Activated CD8-positive, alpha-beta T cell treated with anti-CD3 and anti-CD28 coated beads, Interleukin-2, amount 10 ng/mL, durations not matched to agents 7 days and 5 days (primary cell): ENCODE measurements around the gene COL4A4. TPM values are rescaled to one million over a fixed set of nuclear protein-coding genes. Genes with fewer than 3 reads are reported as not detected.
A peak's percentile ranks its signal among the peaks of the same experiment; 100 is the strongest.

Source experiments
- ATAC-seq: fragments of 150-1000 bp; cut with Tn5 transposase; one replicate; pipeline ENCODE4 v1.10.0; 2021; ENCODE audit warnings: moderate library complexity
- CTCF ChIA-PET: fragments of 350-600 bp; sonication (Branson Sonifier 250); formaldehyde crosslinking; loops from one replicate; lab custom pipeline; 2021; ENCODE audit warnings: antibody characterized with exemption; lab: Charles Lee
- POLR2A ChIA-PET: fragments of 350-600 bp; sonication (Branson Sonifier 250); formaldehyde crosslinking; loops from one replicate; lab custom pipeline; 2021; ENCODE audit warnings: antibody characterized with exemption; lab: Charles Lee
- DNase-seq: peaks from one replicate; pipeline ENCODE4 v3.0.0-alpha.2; 2020
- H3K27ac Mint-ChIP-seq: one replicate; pipeline ENCODE4 v1.8.0; 2021; ENCODE audit warnings: mild to moderate bottlenecking, mixed read lengths
- H3K27me3 Mint-ChIP-seq: one replicate; pipeline ENCODE4 v1.8.0; 2021; ENCODE audit warnings: low read depth, mixed read lengths
- H3K36me3 Mint-ChIP-seq: one replicate; pipeline ENCODE4 v1.8.0; 2021; ENCODE audit warnings: low read depth, mixed read lengths
- H3K4me1 Mint-ChIP-seq: one replicate; pipeline ENCODE4 v1.8.0; 2021; ENCODE audit warnings: low read depth, mixed read lengths
- H3K4me3 Mint-ChIP-seq: one replicate; pipeline ENCODE4 v1.8.0; 2021; ENCODE audit warnings: mild to moderate bottlenecking, mixed read lengths
- H3K9me3 Mint-ChIP-seq: one replicate; pipeline ENCODE4 v1.8.0; 2022; ENCODE audit warnings: mixed read lengths; ENCODE audit not compliant: insufficient read depth
- total RNA-seq, 2 experiments: library from RNA; stranded (reverse); gene quantifications; one replicate each; pipeline ENCODE4 v1.2.3, GENCODE V29; 2021

COL4A4 gene
- total RNA-seq, 2 experiments from 2014 or later = not detected

- no peak for ATAC-seq
- Mint-ChIP-seq H3K36me3 (no peaks in the 10 kb centered on the region), H3K27ac (no peak overlapping the region), H3K4me1 (no peaks in the 10 kb centered on the region), H3K9me3 (no peaks in the 10 kb centered on the region), H3K27me3 (peaks cover 10% of the 10 kb centered on the region), H3K4me3 (no peak overlapping the region)
- DNase-seq = no peak
- ChIA-PET CTCF (interaction anchor here (2.1 kb wide), 1 partner anchor 633 kb away, joined by 12 read pairs; no protein-coding TSS in a partner anchor), POLR2A (no interaction called here)
Observed at GRCh38 chr2:227132986-227133385, 31.0 kb downstream of the COL4A4 start.

GRCh38 chr2:227130636-227131035, 33.4 kb downstream of the COL4A4 start:
- H3K4me3 Mint-ChIP-seq = no peak overlapping the region
- CTCF ChIA-PET = interaction anchor here (1.1 to 1.7 kb wide), 2 partner anchors 108 to 635 kb away, joined by 4 to 11 read pairs; no protein-coding TSS in a partner anchor

GRCh38 chr2:227127201-227127600, 36.8 kb downstream of the COL4A4 start:
- ChIA-PET POLR2A (no interaction called here), CTCF (interaction anchor here (3.0 kb wide), 1 partner anchor 111 kb away, joined by 16 read pairs; no protein-coding TSS in a partner anchor)
- no peak for ATAC-seq
- H3K4me3 Mint-ChIP-seq = no peak overlapping the region
- no peak overlapping the region for H3K27ac Mint-ChIP-seq
- no peaks in the 10 kb centered on the region for H3K9me3 Mint-ChIP-seq
- no peaks in the 10 kb centered on the region for H3K36me3 Mint-ChIP-seq
- no peak for DNase-seq
- H3K4me1 Mint-ChIP-seq = no peaks in the 10 kb centered on the region
- H3K27me3 Mint-ChIP-seq = peaks cover 18% of the 10 kb centered on the region

More at GRCh38 chr2:227130636-227131035, 33.4 kb downstream of the COL4A4 start:
- DNase-seq = no peak
- Mint-ChIP-seq H3K27me3 (peaks cover 14% of the 10 kb centered on the region), H3K27ac (no peak overlapping the region), H3K9me3 (no peaks in the 10 kb centered on the region), H3K4me1 (no peaks in the 10 kb centered on the region), H3K36me3 (no peaks in the 10 kb centered on the region)
- POLR2A ChIA-PET = no interaction called here
- no peak for ATAC-seq

DNA sequence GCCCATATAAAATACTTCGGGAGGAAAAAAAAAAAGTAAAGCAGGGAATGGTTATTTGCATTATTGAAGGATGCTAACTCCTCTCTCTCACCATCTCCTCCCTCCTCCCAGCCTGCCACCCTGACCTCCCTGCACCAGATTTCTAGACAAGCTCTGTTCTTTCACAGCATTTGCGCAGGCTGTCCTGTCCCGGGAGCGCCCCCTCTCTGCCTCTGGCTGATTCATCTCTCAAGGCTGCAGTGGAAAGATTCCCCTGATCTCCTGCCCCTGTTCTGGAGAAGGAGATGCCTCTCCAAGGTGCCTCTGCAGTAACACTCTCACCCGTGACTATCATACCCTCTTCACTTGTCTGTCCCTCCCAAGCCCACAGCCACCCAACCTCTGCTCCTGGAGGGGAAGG, 38.5 kb downstream of the COL4A4 start:
- Mint-ChIP-seq H3K27ac (no peak overlapping the region), H3K4me3 (no peak overlapping the region), H3K36me3 (no peaks in the 10 kb centered on the region), H3K9me3 (no peaks in the 10 kb centered on the region), H3K4me1 (no peaks in the 10 kb centered on the region), H3K27me3 (peaks cover 18% of the 10 kb centered on the region)
- ChIA-PET POLR2A (no interaction called here), CTCF (no interaction called here)
- ATAC-seq (no peak), DNase-seq (no peak)

DNA sequence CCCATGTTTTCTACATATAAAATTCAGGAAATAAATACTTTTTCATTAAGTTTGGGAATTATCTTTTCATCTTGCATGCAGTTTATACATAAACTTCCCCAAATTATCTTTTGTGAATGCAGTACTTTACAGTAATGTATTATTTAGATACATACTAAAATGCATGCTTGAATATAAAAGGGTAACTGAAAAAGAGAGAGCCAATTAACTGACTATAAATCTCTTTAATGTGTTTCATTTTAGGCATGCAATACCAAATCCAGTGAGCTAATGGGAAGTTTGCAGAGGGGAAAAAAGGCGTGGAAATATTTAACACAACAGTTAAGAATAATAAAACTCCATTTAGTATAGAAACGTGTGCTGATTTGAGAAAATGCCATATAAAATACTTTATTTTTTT, 39.2 kb downstream of the COL4A4 start:
- DNase-seq (no peak), ATAC-seq (no peak)
- Mint-ChIP-seq H3K27ac (no peak overlapping the region), H3K27me3 (peaks cover 18% of the 10 kb centered on the region), H3K9me3 (no peaks in the 10 kb centered on the region), H3K36me3 (no peaks in the 10 kb centered on the region), H3K4me1 (no peaks in the 10 kb centered on the region), H3K4me3 (no peak overlapping the region)
- CTCF ChIA-PET = no interaction called here
- POLR2A ChIA-PET = no interaction called here

DNA sequence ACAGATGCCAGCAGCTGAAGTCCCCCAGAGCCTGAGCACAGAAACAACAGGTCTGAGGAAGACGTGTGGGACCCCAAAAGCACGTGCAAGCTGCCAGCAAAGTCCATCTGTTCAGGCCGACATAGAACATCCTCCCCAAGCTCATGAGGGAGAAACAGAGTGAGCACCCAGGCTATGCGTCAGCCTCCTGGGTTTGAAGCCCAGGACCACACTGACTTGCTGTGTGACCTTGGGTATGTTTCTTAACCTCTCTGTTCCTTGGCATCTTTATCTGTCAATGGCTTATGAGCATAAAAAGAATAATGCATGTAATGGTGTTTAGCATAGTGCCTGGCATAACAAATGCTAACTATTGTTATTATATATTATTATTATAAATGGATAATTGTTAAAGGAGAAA, 40.3 kb downstream of the COL4A4 start:
- no peak for DNase-seq
- H3K36me3 Mint-ChIP-seq = no peaks in the 10 kb centered on the region
- no peaks in the 10 kb centered on the region for H3K9me3 Mint-ChIP-seq
- no peak overlapping the region for H3K4me3 Mint-ChIP-seq
- POLR2A ChIA-PET = no interaction called here
- peaks cover 13% of the 10 kb centered on the region for H3K27me3 Mint-ChIP-seq
- no peak for ATAC-seq
- H3K27ac Mint-ChIP-seq = no peak overlapping the region
- CTCF ChIA-PET = no interaction called here
- H3K4me1 Mint-ChIP-seq = no peaks in the 10 kb centered on the region

DNA sequence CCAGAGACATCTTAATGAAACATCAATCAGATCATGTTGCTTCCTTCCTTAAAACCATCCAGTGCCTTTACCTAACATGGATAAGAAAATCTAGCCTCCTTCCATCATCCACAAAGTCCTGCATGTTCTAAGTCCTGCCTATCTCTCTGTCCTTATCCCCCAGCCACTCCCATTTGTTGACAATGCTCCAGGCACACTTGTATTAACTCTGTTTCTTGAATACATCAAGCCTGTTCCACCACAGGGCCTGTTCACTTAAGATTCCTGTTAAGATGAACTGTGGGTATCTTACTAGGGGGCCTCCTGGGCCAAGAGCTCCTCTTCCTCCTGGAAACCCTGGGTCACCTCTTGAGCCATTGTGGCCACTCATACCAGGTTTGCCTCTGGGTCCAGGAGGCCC, 45.7 kb downstream of the COL4A4 start:
- H3K36me3 Mint-ChIP-seq = no peaks in the 10 kb centered on the region
- no peak for ATAC-seq
- POLR2A ChIA-PET = no interaction called here
- peaks cover 16% of the 10 kb centered on the region for H3K27me3 Mint-ChIP-seq
- no peak overlapping the region for H3K4me3 Mint-ChIP-seq
- no peaks in the 10 kb centered on the region for H3K4me1 Mint-ChIP-seq
- DNase-seq = no peak
- H3K9me3 Mint-ChIP-seq = no peaks in the 10 kb centered on the region
- CTCF ChIA-PET = interaction anchor here (1.1 kb wide), 1 partner anchor 10 kb away, joined by 3 read pairs; no protein-coding TSS in a partner anchor
- H3K27ac Mint-ChIP-seq = no peak overlapping the region

GRCh38 chr2:227117852-227118251, 46.2 kb downstream of the COL4A4 start:
- no peaks in the 10 kb centered on the region for H3K4me1 Mint-ChIP-seq
- peaks cover 16% of the 10 kb centered on the region for H3K27me3 Mint-ChIP-seq
- H3K4me3 Mint-ChIP-seq = no peak overlapping the region
- POLR2A ChIA-PET = no interaction called here
- H3K9me3 Mint-ChIP-seq = no peaks in the 10 kb centered on the region
- ATAC-seq = no peak
- CTCF ChIA-PET = interaction anchor here (1.1 kb wide), 1 partner anchor 11 kb away, joined by 3 read pairs; no protein-coding TSS in a partner anchor
- no peaks in the 10 kb centered on the region for H3K36me3 Mint-ChIP-seq
- no peak overlapping the region for H3K27ac Mint-ChIP-seq
- DNase-seq = no peak

GRCh38 chr2:227117027-227117426, 47.0 kb downstream of the COL4A4 start:
- peaks cover 18% of the 10 kb centered on the region for H3K27me3 Mint-ChIP-seq
- CTCF ChIA-PET = no interaction called here
- no peak for DNase-seq
- H3K27ac Mint-ChIP-seq = no peak overlapping the region
- no peak for ATAC-seq
- no peaks in the 10 kb centered on the region for H3K4me1 Mint-ChIP-seq
- H3K4me3 Mint-ChIP-seq = no peak overlapping the region
- H3K9me3 Mint-ChIP-seq = no peaks in the 10 kb centered on the region
- POLR2A ChIA-PET = no interaction called here
- no peaks in the 10 kb centered on the region for H3K36me3 Mint-ChIP-seq

GRCh38 chr2:227115761-227116160, 48.2 kb downstream of the COL4A4 start:
- ChIA-PET POLR2A (no interaction called here), CTCF (no interaction called here)
- no peaks in the 10 kb centered on the region for H3K36me3 Mint-ChIP-seq
- no peak overlapping the region for H3K4me3 Mint-ChIP-seq
- H3K27ac Mint-ChIP-seq = no peak overlapping the region
- DNase-seq (no peak), ATAC-seq (no peak)
- H3K9me3 Mint-ChIP-seq = no peaks in the 10 kb centered on the region
- peaks cover 18% of the 10 kb centered on the region for H3K27me3 Mint-ChIP-seq
- H3K4me1 Mint-ChIP-seq = no peaks in the 10 kb centered on the region

DNA sequence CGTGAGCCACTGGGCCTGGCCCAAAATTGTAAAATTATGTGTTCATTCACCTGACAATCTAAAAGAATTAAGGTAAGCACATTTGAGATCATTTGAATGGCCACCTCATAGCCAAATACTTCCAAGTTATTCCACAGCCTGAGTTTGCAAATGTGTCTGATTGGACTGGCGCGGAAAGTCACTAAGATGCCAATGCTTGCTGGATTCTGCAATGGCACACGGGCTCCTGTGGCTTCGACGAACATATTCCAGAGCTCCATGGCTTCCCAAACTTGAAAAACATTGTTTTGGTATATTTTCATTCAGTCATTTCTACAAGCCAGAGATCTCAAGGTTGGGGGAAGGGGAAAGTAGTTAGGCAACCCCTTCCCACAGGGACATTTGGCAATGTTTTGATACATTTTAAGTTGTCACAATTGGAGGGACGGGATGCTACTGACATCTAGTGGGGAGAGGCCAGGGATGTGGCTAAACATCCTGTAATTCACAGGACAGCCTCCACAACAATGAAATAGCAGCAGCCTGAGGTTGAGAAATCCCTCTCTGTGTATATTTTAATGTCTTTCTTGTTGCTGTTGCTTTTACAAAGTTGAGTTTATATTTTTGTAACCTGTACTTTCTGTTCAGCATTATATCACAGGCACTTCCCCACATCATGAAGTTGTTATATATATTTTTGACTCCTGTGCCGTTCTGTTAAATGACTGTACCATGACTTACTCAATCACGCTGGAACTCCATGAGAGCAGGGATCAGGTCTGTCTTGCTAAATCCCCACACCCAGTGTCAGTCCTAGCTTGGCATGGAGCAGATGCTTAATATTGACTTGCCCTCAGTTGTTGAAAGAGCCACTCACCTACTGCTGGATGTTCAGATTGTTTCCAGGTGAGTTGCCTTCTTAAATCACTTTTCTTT, 56.9 kb downstream of the COL4A4 start:
- no peaks in the 10 kb centered on the region for H3K36me3 Mint-ChIP-seq
- H3K4me3 Mint-ChIP-seq = no peak overlapping the region
- H3K4me1 Mint-ChIP-seq = no peaks in the 10 kb centered on the region
- DNase-seq (peak; percentile 49), ATAC-seq (no peak)
- H3K27ac Mint-ChIP-seq = no peak overlapping the region
- POLR2A ChIA-PET = no interaction called here
- H3K27me3 Mint-ChIP-seq = peaks cover 3% of the 10 kb centered on the region
- no peaks in the 10 kb centered on the region for H3K9me3 Mint-ChIP-seq
- CTCF ChIA-PET = interaction anchor here (0.7 kb wide), 1 partner anchor 12 kb away, joined by 3 read pairs; no protein-coding TSS in a partner anchor

GRCh38 chr2:227103583-227103982, 60.4 kb downstream of the COL4A4 start:
- Mint-ChIP-seq H3K4me1 (no peaks in the 10 kb centered on the region), H3K36me3 (no peaks in the 10 kb centered on the region), H3K9me3 (no peaks in the 10 kb centered on the region), H3K27ac (no peak overlapping the region), H3K27me3 (peaks cover 3% of the 10 kb centered on the region), H3K4me3 (no peak overlapping the region)
- DNase-seq = no peak
- ChIA-PET CTCF (interaction anchor here (1.7 kb wide), 1 partner anchor 301 kb away, joined by 3 read pairs; no protein-coding TSS in a partner anchor), POLR2A (no interaction called here)
- ATAC-seq = no peak
